Mesothelial cell of epicardium (in vitro differentiated cells): ENCODE data around the gene TFR2. TPM values are rescaled to one million over a fixed set of nuclear protein-coding genes. Genes with fewer than 3 reads are reported as not detected.
"Not testable (repeated sequence)": the region's sequence is repeated elsewhere in the genome, so short reads cannot be mapped to it uniquely, and the experiment has no call there.

ENCODE experiments used
- DNase-seq, 2 experiments: peaks; one replicate each; pipeline ENCODE4 v3.0.0; 2021; ENCODE audit warnings: low spot score in 2 of 2; ENCODE audit not compliant: unreplicated experiment in 2 of 2
- H3K27ac Mint-ChIP-seq: 2 replicates; pipeline ENCODE4 v1.8.0; 2021; ENCODE audit warnings: mixed read lengths
- H3K27me3 Mint-ChIP-seq: 2 replicates; pipeline ENCODE4 v1.8.0; 2021; ENCODE audit warnings: low read depth, mixed read lengths
- H3K36me3 Mint-ChIP-seq: 2 replicates; pipeline ENCODE4 v1.8.0; 2021; ENCODE audit warnings: mixed read lengths
- H3K4me1 Mint-ChIP-seq: 2 replicates; pipeline ENCODE4 v1.8.0; 2021; ENCODE audit warnings: mixed read lengths
- H3K4me3 Mint-ChIP-seq: 2 replicates; pipeline ENCODE4 v1.8.0; 2021; ENCODE audit warnings: mild to moderate bottlenecking, moderate library complexity, mixed read lengths
- H3K9me3 Mint-ChIP-seq: 2 replicates; pipeline ENCODE4 v1.8.0; 2021; ENCODE audit warnings: mixed read lengths
- CTCF ChIP-seq: fragments of 200-600 bp; sonication (generic); IDR thresholded peaks from one replicate; pipeline ENCODE4 v1.5.0; 2021; ENCODE audit warnings: antibody characterized with exemption; ENCODE audit not compliant: unreplicated experiment
- total RNA-seq: library from RNA; stranded (reverse); gene quantifications from 3 replicates; pipeline ENCODE4 v1.2.1, GENCODE V29; 2021

Gene TFR2
- total RNA-seq, 1 donor from 2014 or later, result 0.54 TPM

GRCh38 chr7:100673302-100673941 is 32.1 kb upstream of the TFR2 start, which contains the start of gene GNB2:
GNB2 (plus strand) TSS chr7:100673740; CDS start chr7:100676266, 2,526 bp downstream.
- peak within 1 kb of the TSS; percentile 97 for H3K27ac Mint-ChIP-seq
- peaks cover 14% of the 10 kb centered on the region for H3K4me1 Mint-ChIP-seq
- peaks cover 16% of the 10 kb centered on the region for H3K27me3 Mint-ChIP-seq
- H3K36me3 Mint-ChIP-seq, result peaks cover 5% of the 10 kb centered on the region
- peak within 1 kb of the TSS; percentile 95 for H3K4me3 Mint-ChIP-seq
- peak; percentile 97 to 100 for DNase-seq
- H3K9me3 Mint-ChIP-seq, result no peaks in the 10 kb centered on the region
- TF ChIP-seq CTCF, result no peak

GRCh38 chr7:100671353-100672327 is 30.3 kb upstream of the TFR2 start:
- no peak overlapping the region for H3K4me3 Mint-ChIP-seq
- H3K4me1 Mint-ChIP-seq, result peaks cover 7% of the 10 kb centered on the region
- peaks cover 24% of the 10 kb centered on the region for H3K27me3 Mint-ChIP-seq
- DNase-seq, result no peak
- no peak for TF ChIP-seq CTCF
- no peak overlapping the region for H3K27ac Mint-ChIP-seq
- peaks cover 3% of the 10 kb centered on the region for H3K9me3 Mint-ChIP-seq
- H3K36me3 Mint-ChIP-seq, result no peaks in the 10 kb centered on the region

GRCh38 chr7:100670074-100670473 is 28.7 kb upstream of the TFR2 start:
- Mint-ChIP-seq H3K4me3 (no peak overlapping the region), H3K27me3 (peaks cover 32% of the 10 kb centered on the region), H3K4me1 (peaks cover 1% of the 10 kb centered on the region), H3K36me3 (no peaks in the 10 kb centered on the region), H3K27ac (no peak overlapping the region), H3K9me3 (peaks cover 3% of the 10 kb centered on the region)
- no peak for TF ChIP-seq CTCF
- no peak for DNase-seq

GRCh38 chr7:100669106-100669505 is 27.8 kb upstream of the TFR2 start:
- peaks cover 32% of the 10 kb centered on the region for H3K27me3 Mint-ChIP-seq
- not testable (repeated sequence) for H3K9me3 Mint-ChIP-seq, H3K4me3 Mint-ChIP-seq, H3K4me1 Mint-ChIP-seq, DNase-seq, H3K36me3 Mint-ChIP-seq, H3K27ac Mint-ChIP-seq

GRCh38 chr7:100668069-100668449 is 26.7 kb upstream of the TFR2 start:
- DNase-seq, result no peak
- Mint-ChIP-seq H3K27me3 (peaks cover 32% of the 10 kb centered on the region), H3K27ac (no peak overlapping the region), H3K4me3 (no peak overlapping the region), H3K36me3 (no peaks in the 10 kb centered on the region), H3K4me1 (no peaks in the 10 kb centered on the region), H3K9me3 (peaks cover 3% of the 10 kb centered on the region)
- TF ChIP-seq CTCF, result no peak
